SK-N-SH (cell line): Measurements from ENCODE around the gene CDH23. TPM values are rescaled to one million over a fixed set of nuclear protein-coding genes. Genes with fewer than 3 reads are reported as not detected.

Experiments
- CTCF ChIA-PET: fragments of 300-600, 350-600 bp; formaldehyde crosslinking; extraction: SDS; loops from one replicate; lab custom pipeline; 2021; lab: Yijun Ruan, JAX
- POLR2A ChIA-PET: fragments of 350-600 bp; sonication (Branson Sonifier 250); formaldehyde crosslinking; extraction: SDS; loops from one replicate; lab custom pipeline; 2020; ENCODE audit warnings: antibody characterized with exemption, inconsistent platforms; lab: Yijun Ruan, JAX
- DNase-seq: peaks from one replicate; pipeline ENCODE4 v3.0.0; 2012
- H2AFZ ChIP-seq: fragments of 200-600 bp; sonication (generic); 2 replicates; pipeline ENCODE4 v1.8.1; 2016; ENCODE audit warnings: antibody characterized with exemption, mild to moderate bottlenecking, low read depth
- H3F3A ChIP-seq: fragments of 200-600 bp; sonication (generic); replicated peaks from 2 replicates; pipeline ENCODE3; 2016; ENCODE audit warnings: antibody characterized with exemption, mild to moderate bottlenecking; ENCODE audit not compliant: insufficient read depth
- H3K27ac ChIP-seq, 2 experiments: fragments of 200-500 bp in 1 of 2; fragments of 200-600 bp in 1 of 2; sonication (Bioruptor generic) in 1 of 2; sonication (generic), shearing (Covaris generic) in 1 of 2; 2 replicates each; pipeline versions ENCODE4 v1.5.1 to v1.6.1; 2014 to 2016; ENCODE audit warnings: low read depth in 2 of 2, inconsistent platforms in 1 of 2, low read length in 1 of 2, mild to moderate bottlenecking in 1 of 2, mixed read lengths in 1 of 2
- H3K27me3 ChIP-seq: fragments of 200-600 bp; sonication (generic), shearing (Covaris generic); 2 replicates; pipeline ENCODE4 v1.6.1; 2016; ENCODE audit warnings: mixed run types; ENCODE audit not compliant: insufficient read depth
- H3K36me3 ChIP-seq, 2 experiments: fragments of 200-500 bp in 1 of 2; fragments of 200-600 bp in 1 of 2; sonication (Bioruptor generic) in 1 of 2; sonication (generic) in 1 of 2; replicated peaks in 1 of 2; 2 replicates each; pipeline versions ENCODE3 to v1.5.1; 2014 to 2016; ENCODE audit warnings: low read length in 1 of 2, mild to moderate bottlenecking in 1 of 2; ENCODE audit not compliant: insufficient read depth in 2 of 2, control insufficient read depth in 1 of 2
- H3K4me1 ChIP-seq, 2 experiments: fragments of 200-500 bp in 1 of 2; fragments of 200-600 bp in 1 of 2; sonication (Bioruptor generic) in 1 of 2; sonication (generic), shearing (Covaris generic) in 1 of 2; 2 replicates each; pipeline versions ENCODE4 v1.5.1 to v1.6.1; 2014 to 2016; ENCODE audit warnings: low read depth in 1 of 2, low read length in 1 of 2, mixed run types in 1 of 2; ENCODE audit not compliant: insufficient read depth in 2 of 2, control insufficient read depth in 1 of 2
- H3K4me2 ChIP-seq: fragments of 200-600 bp; sonication (generic), shearing (Covaris generic); 2 replicates; pipeline ENCODE4 v1.6.1; 2017; ENCODE audit warnings: mixed run types
- H3K4me3 ChIP-seq, 2 experiments: fragments of 200-500 bp in 1 of 2; fragments of 200-600 bp in 1 of 2; sonication (Bioruptor generic) in 1 of 2; sonication (generic), shearing (Covaris generic) in 1 of 2; 2 replicates each; pipeline versions ENCODE4 v1.5.1 to v1.8.1; 2014 to 2016; ENCODE audit warnings: low read depth in 2 of 2, inconsistent platforms in 1 of 2, low read length in 1 of 2, mild to moderate bottlenecking in 1 of 2, mixed read lengths in 1 of 2, moderate library complexity in 1 of 2
- H3K79me2 ChIP-seq: fragments of 200-600 bp; sonication (generic); 2 replicates; pipeline ENCODE4 v1.8.1; 2017; ENCODE audit warnings: mild to moderate bottlenecking; ENCODE audit not compliant: insufficient read depth
- H3K9ac ChIP-seq: fragments of 200-600 bp; sonication (generic); 2 replicates; pipeline ENCODE4 v1.6.1; 2017; ENCODE audit warnings: mixed run types
- H3K9me2 ChIP-seq: fragments of 200-600 bp; sonication (generic); 2 replicates; pipeline ENCODE4 v1.6.1; 2017; ENCODE audit warnings: mixed run types
- H3K9me3 ChIP-seq: fragments of 200-600 bp; sonication (generic); 2 replicates; pipeline ENCODE4 v1.6.1; 2017; ENCODE audit warnings: mixed run types, mild to moderate bottlenecking, moderate library complexity
- H4K20me1 ChIP-seq: fragments of 200-600 bp; sonication (generic); 2 replicates; pipeline ENCODE4 v1.6.1; 2017; ENCODE audit warnings: mild to moderate bottlenecking, mixed run types; ENCODE audit not compliant: insufficient read depth
- CHD2 ChIP-seq: fragments of 150-350 bp; IDR thresholded peaks from 2 replicates; pipeline ENCODE4 v1.6.1; 2018; ENCODE audit warnings: low read length; ENCODE audit not compliant: partially characterized antibody
- CTCF ChIP-seq: fragments of 200-600 bp; sonication (generic); IDR thresholded peaks from 2 replicates; pipeline ENCODE4 v1.6.1; 2017; ENCODE audit warnings: antibody characterized with exemption, mild to moderate bottlenecking, moderate library complexity
- ELF1 ChIP-seq: IDR thresholded peaks from 2 replicates; pipeline ENCODE4 v1.4.0; 2012
- FOSL2 ChIP-seq: IDR thresholded peaks from 2 replicates; pipeline ENCODE4 v1.4.0; 2012; ENCODE audit warnings: low read depth, mild to moderate bottlenecking, moderate library complexity, borderline replicate concordance
- FOXM1 ChIP-seq: IDR thresholded peaks from 2 replicates; pipeline ENCODE4 v1.4.0; 2012; ENCODE audit warnings: low read depth, mild to moderate bottlenecking
- GATA2 ChIP-seq: sonication (generic); formaldehyde crosslinking; IDR thresholded peaks from 2 replicates; pipeline ENCODE4 v1.5.0; 2020; ENCODE audit warnings: mild to moderate bottlenecking, missing genetic modification reagents
- MEF2A ChIP-seq: IDR thresholded peaks from 2 replicates; pipeline ENCODE4 v1.4.0; 2012; ENCODE audit warnings: low read depth, borderline replicate concordance
- MXI1 ChIP-seq: IDR thresholded peaks from 2 replicates; pipeline ENCODE4 v1.6.1; 2012; ENCODE audit warnings: mild to moderate bottlenecking, low read depth, low read length, improper control_type of control experiment
- NFIC ChIP-seq: IDR thresholded peaks from 2 replicates; pipeline ENCODE4 v1.4.0; 2012; ENCODE audit warnings: borderline replicate concordance
- NRF1 ChIP-seq: IDR thresholded peaks from 2 replicates; pipeline ENCODE4 v1.6.1; 2012; ENCODE audit warnings: low read depth, mild to moderate bottlenecking, low read length
- PBX3 ChIP-seq: IDR thresholded peaks from 2 replicates; pipeline ENCODE4; 2012
- POLR2AphosphoS5 ChIP-seq: IDR thresholded peaks from 2 replicates; pipeline ENCODE4 v1.6.1; 2012; ENCODE audit warnings: low read depth, low read length
- RAD21 ChIP-seq: IDR thresholded peaks from 2 replicates; pipeline ENCODE4 v1.6.1; 2012; ENCODE audit warnings: mild to moderate bottlenecking, low read length
- REST ChIP-seq: IDR thresholded peaks from 2 replicates; pipeline ENCODE4 v1.6.1; 2012; ENCODE audit warnings: mild to moderate bottlenecking, low read depth, low read length, moderate library complexity
- RXRA ChIP-seq: IDR thresholded peaks from 2 replicates; pipeline ENCODE4 v1.4.0; 2012; ENCODE audit warnings: low read depth, mild to moderate bottlenecking, borderline replicate concordance
- TAF1 ChIP-seq: IDR thresholded peaks from 2 replicates; pipeline ENCODE4 v1.6.1; 2012; ENCODE audit warnings: low read depth, mild to moderate bottlenecking, low read length, moderate library complexity, borderline replicate concordance
- TCF12 ChIP-seq: IDR thresholded peaks from 2 replicates; pipeline ENCODE4 v1.4.0; 2012
- TEAD4 ChIP-seq: IDR thresholded peaks from 2 replicates; pipeline ENCODE4 v1.4.0; 2012; ENCODE audit warnings: mild to moderate bottlenecking, borderline replicate concordance; ENCODE audit not compliant: insufficient read depth
- WGBS: methylation state at CpG from one replicate; pipeline ENCODE4 v1.1.6; 2017; ENCODE audit warnings: low lambda C conversion rate; 5-methylcytosine and 5-hydroxymethylcytosine counted together
- polyA plus RNA-seq, 3 experiments: library from polyadenylated mRNA; depleted of rRNA; stranded (reverse); fragments of >200 nt; gene quantifications; 2 replicates each; pipeline ENCODE4 v1.2.3, GENCODE V29; 2012

Gene CDH23
- polyA plus RNA-seq, 1 of the 3 experiments (the other 2 are of a cell fraction) = 0.03 TPM

- TF ChIP-seq MXI1 (no peak), CTCF (no peak), FOXM1 (no peak)
Observed at GRCh38 chr10:71734797-71735196, 338.1 kb downstream of the CDH23 start (continued).

- no peak overlapping the region for H2AFZ ChIP-seq
- no peak for DNase-seq
- no peaks in the 10 kb centered on the region for H3K9me3 ChIP-seq
- H3K27ac ChIP-seq = no peak overlapping the region
- 85% methylated on average over 8 of the region's 16 CpGs for WGBS
- no peaks in the 10 kb centered on the region for H3F3A ChIP-seq
- H3K9me2 ChIP-seq = no peaks in the 10 kb centered on the region
- no peaks in the 10 kb centered on the region for H3K79me2 ChIP-seq
- no peaks in the 10 kb centered on the region for H4K20me1 ChIP-seq
- ChIA-PET POLR2A (no interaction called here), CTCF (interaction anchor here (1.1 to 2.0 kb wide), 4 partner anchors 11 to 37 kb away, joined by 3 to 5 read pairs (median 4); partner anchors contain the start of gene VSIR)
- H3K36me3 ChIP-seq = no peaks in the 10 kb centered on the region
- TF ChIP-seq MEF2A (no peak), POLR2AphosphoS5 (no peak), TCF12 (no peak), MXI1 (no peak), GATA2 (no peak)
- no peak overlapping the region for H3K9ac ChIP-seq
- peaks cover 0 to 32% of the 10 kb centered on the region in 2 experiments; a peak in 1 of 4 replicates for H3K4me1 ChIP-seq
- no peaks in the 10 kb centered on the region; the same call in 1 of the 2 replicates for H3K27me3 ChIP-seq
- no peak overlapping the region for H3K4me2 ChIP-seq
- no peak overlapping the region for H3K4me3 ChIP-seq
Observed at GRCh38 chr10:71735709-71736569, 339.2 kb downstream of the CDH23 start.

GRCh38 chr10:71736570-71736952, 339.8 kb downstream of the CDH23 start:
- Histone ChIP-seq H3K36me3 (no peaks in the 10 kb centered on the region), H4K20me1 (no peaks in the 10 kb centered on the region), H3K9me3 (no peaks in the 10 kb centered on the region), H3K4me1 (peaks cover 0 to 32% of the 10 kb centered on the region in 2 experiments; a peak in 1 of 4 replicates), H2AFZ (no peak overlapping the region), H3K9me2 (no peaks in the 10 kb centered on the region), H3K27ac (peak overlapping the region in 1 of 2 experiments; percentile 9; a peak in 1 of 4 replicates), H3K4me3 (no peak overlapping the region), H3F3A (no peaks in the 10 kb centered on the region), H3K79me2 (no peaks in the 10 kb centered on the region), H3K9ac (no peak overlapping the region), H3K4me2 (no peak overlapping the region), H3K27me3 (no peaks in the 10 kb centered on the region; the same call in 1 of the 2 replicates)
- 81% methylated on average over 2 of the region's 2 CpGs for WGBS
- DNase-seq = no peak
- ChIA-PET POLR2A (no interaction called here), CTCF (interaction anchor here (1.1 to 2.0 kb wide), 4 partner anchors 11 to 37 kb away, joined by 3 to 5 read pairs (median 4); partner anchors contain the start of gene VSIR)
- TF ChIP-seq PBX3 (no peak), NFIC (no peak), TCF12 (no peak), MEF2A (no peak), FOSL2 (no peak), GATA2 (no peak), TEAD4 (no peak), ELF1 (no peak), MXI1 (no peak), POLR2AphosphoS5 (no peak), RXRA (no peak), TAF1 (no peak), RAD21 (no peak), NRF1 (no peak), REST (no peak), CHD2 (no peak)
